ENCODE measurements around the gene CDK9. TPM values are rescaled to one million over a fixed set of nuclear protein-coding genes. Genes with fewer than 3 reads are reported as not detected.
A peak's percentile ranks its signal among the peaks of the same experiment; 100 is the strongest.

Gene CDK9
- total RNA-seq, 2 experiments from 2014 or later, result 120 to 128 TPM

- no peaks in the 10 kb centered on the region for H3K4me1 Mint-ChIP-seq
- no peak overlapping the region for H3K27ac Mint-ChIP-seq
- H3K4me3 Mint-ChIP-seq, result no peak overlapping the region
Observed at GRCh38 chr9:127816362-127816725, 30.5 kb downstream of the CDK9 start.

GRCh38 chr9:127816728-127817127 lies 30.9 kb downstream of the CDK9 start:
- H3K27me3 Mint-ChIP-seq, result no peaks in the 10 kb centered on the region
- CTCF ChIA-PET, result interaction anchor here (4.4 kb wide), 1 partner anchor 53 kb away, joined by 17 read pairs; no protein-coding TSS in a partner anchor
- H3K9me3 Mint-ChIP-seq (ENCODE audit: low read depth), result no peaks in the 10 kb centered on the region
- H3K4me3 Mint-ChIP-seq, result no peak overlapping the region
- H3K36me3 Mint-ChIP-seq, result peaks cover 8% of the 10 kb centered on the region
- no peak overlapping the region for H3K27ac Mint-ChIP-seq
- H3K4me1 Mint-ChIP-seq, result no peaks in the 10 kb centered on the region
- no peak for ATAC-seq
- no peak for DNase-seq

More at GRCh38 chr9:127816362-127816725, 30.5 kb downstream of the CDK9 start:
- CTCF ChIA-PET, result no interaction called here
- ATAC-seq (no peak), DNase-seq (no peak)
- no peaks in the 10 kb centered on the region for H3K9me3 Mint-ChIP-seq (ENCODE audit: low read depth)
- H3K27me3 Mint-ChIP-seq, result no peaks in the 10 kb centered on the region
- peaks cover 9% of the 10 kb centered on the region for H3K36me3 Mint-ChIP-seq

GRCh38 chr9:127817881-127818434 lies 32.1 kb downstream of the CDK9 start:
- H3K27me3 Mint-ChIP-seq, result no peaks in the 10 kb centered on the region
- H3K27ac Mint-ChIP-seq, result no peak overlapping the region
- ATAC-seq (no peak), DNase-seq (no peak)
- no peak overlapping the region for H3K4me3 Mint-ChIP-seq
- CTCF ChIA-PET, result interaction anchor here (4.4 kb wide), 1 partner anchor 52 kb away, joined by 17 read pairs; no protein-coding TSS in a partner anchor
- H3K9me3 Mint-ChIP-seq (ENCODE audit: low read depth), result no peaks in the 10 kb centered on the region
- H3K4me1 Mint-ChIP-seq, result no peaks in the 10 kb centered on the region
- peaks cover 6% of the 10 kb centered on the region for H3K36me3 Mint-ChIP-seq

- Mint-ChIP-seq H3K36me3 (peaks cover 6% of the 10 kb centered on the region), H3K27me3 (no peaks in the 10 kb centered on the region), H3K9me3 (ENCODE audit: low read depth) (no peaks in the 10 kb centered on the region), H3K4me3 (no peak overlapping the region), H3K27ac (no peak overlapping the region), H3K4me1 (no peaks in the 10 kb centered on the region)
- CTCF ChIA-PET, result interaction anchor here (4.4 kb wide), 1 partner anchor 51 kb away, joined by 17 read pairs; no protein-coding TSS in a partner anchor
- DNase-seq (no peak), ATAC-seq (no peak)
Observed at GRCh38 chr9:127818574-127818973, 32.7 kb downstream of the CDK9 start.

- H3K4me1 Mint-ChIP-seq, result no peaks in the 10 kb centered on the region
- CTCF ChIA-PET, result interaction anchor here (1.4 kb wide), 1 partner anchor 48 kb away, joined by 4 read pairs; no protein-coding TSS in a partner anchor
- H3K4me3 Mint-ChIP-seq, result no peak overlapping the region
- no peaks in the 10 kb centered on the region for H3K9me3 Mint-ChIP-seq (ENCODE audit: low read depth)
- peaks cover 5% of the 10 kb centered on the region for H3K36me3 Mint-ChIP-seq
- no peak for ATAC-seq
- H3K27me3 Mint-ChIP-seq, result no peaks in the 10 kb centered on the region
- H3K27ac Mint-ChIP-seq, result no peak overlapping the region
- DNase-seq, result no peak
Observed at GRCh38 chr9:127822108-127822507, 36.3 kb downstream of the CDK9 start.

GRCh38 chr9:127825319-127826051 lies 39.7 kb downstream of the CDK9 start:
- no peaks in the 10 kb centered on the region for H3K27me3 Mint-ChIP-seq
- no peaks in the 10 kb centered on the region for H3K9me3 Mint-ChIP-seq (ENCODE audit: low read depth)
- H3K4me1 Mint-ChIP-seq, result no peaks in the 10 kb centered on the region
- no peaks in the 10 kb centered on the region for H3K36me3 Mint-ChIP-seq
- CTCF ChIA-PET, result no interaction called here
- no peak overlapping the region for H3K27ac Mint-ChIP-seq
- H3K4me3 Mint-ChIP-seq, result no peak overlapping the region
- ATAC-seq (peak; percentile 23), DNase-seq (no peak)

- Mint-ChIP-seq H3K27me3 (no peaks in the 10 kb centered on the region), H3K36me3 (no peaks in the 10 kb centered on the region), H3K9me3 (ENCODE audit: low read depth) (no peaks in the 10 kb centered on the region), H3K4me3 (no peak overlapping the region), H3K27ac (no peak overlapping the region), H3K4me1 (no peaks in the 10 kb centered on the region)
- CTCF ChIA-PET, result no interaction called here
- ATAC-seq (no peak), DNase-seq (no peak)
Observed at GRCh38 chr9:127826253-127826913, 40.5 kb downstream of the CDK9 start.

- Mint-ChIP-seq H3K27me3 (no peaks in the 10 kb centered on the region), H3K9me3 (ENCODE audit: low read depth) (no peaks in the 10 kb centered on the region), H3K27ac (no peak overlapping the region), H3K4me3 (no peak overlapping the region), H3K36me3 (no peaks in the 10 kb centered on the region), H3K4me1 (peaks cover 4% of the 10 kb centered on the region)
- no peak for ATAC-seq
- CTCF ChIA-PET, result interaction anchor here (0.7 to 0.8 kb wide), 2 partner anchors 41 to 42 kb away, joined by 3 read pairs; no protein-coding TSS in a partner anchor
- DNase-seq, result no peak
Observed at GRCh38 chr9:127828262-127829031, 42.6 kb downstream of the CDK9 start.

- peaks cover 4% of the 10 kb centered on the region for H3K4me1 Mint-ChIP-seq
- no peak overlapping the region for H3K27ac Mint-ChIP-seq
- H3K27me3 Mint-ChIP-seq, result no peaks in the 10 kb centered on the region
- H3K4me3 Mint-ChIP-seq, result no peak overlapping the region
- no peaks in the 10 kb centered on the region for H3K36me3 Mint-ChIP-seq
- H3K9me3 Mint-ChIP-seq (ENCODE audit: low read depth), result no peaks in the 10 kb centered on the region
- DNase-seq (no peak), ATAC-seq (no peak)
- CTCF ChIA-PET, result interaction anchor here (0.8 kb wide), 1 partner anchor 41 kb away, joined by 3 read pairs; no protein-coding TSS in a partner anchor
Observed at GRCh38 chr9:127829205-127829906, 43.5 kb downstream of the CDK9 start.

- no peaks in the 10 kb centered on the region for H3K27me3 Mint-ChIP-seq
- no peak overlapping the region for H3K4me3 Mint-ChIP-seq
- CTCF ChIA-PET, result interaction anchor here (0.7 to 3.4 kb wide), 2 partner anchors 37 to 78 kb away, joined by 3 to 11 read pairs; no protein-coding TSS in a partner anchor
- H3K36me3 Mint-ChIP-seq, result no peaks in the 10 kb centered on the region
- no peak for ATAC-seq
- DNase-seq, result no peak
- peaks cover 9% of the 10 kb centered on the region for H3K4me1 Mint-ChIP-seq
- no peaks in the 10 kb centered on the region for H3K9me3 Mint-ChIP-seq (ENCODE audit: low read depth)
- no peak overlapping the region for H3K27ac Mint-ChIP-seq
Observed at GRCh38 chr9:127832248-127832647, 46.4 kb downstream of the CDK9 start.

- Mint-ChIP-seq H3K4me3 (no peak overlapping the region), H3K36me3 (no peaks in the 10 kb centered on the region), H3K4me1 (peaks cover 9% of the 10 kb centered on the region), H3K27me3 (no peaks in the 10 kb centered on the region), H3K9me3 (ENCODE audit: low read depth) (no peaks in the 10 kb centered on the region), H3K27ac (no peak overlapping the region)
- no peak for DNase-seq
- ATAC-seq, result no peak
- CTCF ChIA-PET, result interaction anchor here (0.7 to 3.4 kb wide), 3 partner anchors 36 to 168 kb away, joined by 3 to 11 read pairs (median 5); no protein-coding TSS in a partner anchor
Observed at GRCh38 chr9:127833555-127833954, 47.7 kb downstream of the CDK9 start.

- H3K4me1 Mint-ChIP-seq, result peaks cover 9% of the 10 kb centered on the region
- no peak overlapping the region for H3K27ac Mint-ChIP-seq
- CTCF ChIA-PET, result no interaction called here
- ATAC-seq, result no peak
- H3K36me3 Mint-ChIP-seq, result no peaks in the 10 kb centered on the region
- no peaks in the 10 kb centered on the region for H3K9me3 Mint-ChIP-seq (ENCODE audit: low read depth)
- H3K4me3 Mint-ChIP-seq, result no peak overlapping the region
- H3K27me3 Mint-ChIP-seq, result no peaks in the 10 kb centered on the region
- no peak for DNase-seq
Observed at GRCh38 chr9:127835991-127836516, 50.2 kb downstream of the CDK9 start.
